ENCODE measurements around the gene SAMM50.

The SAMM50 gene

GRCh38 chr22:44037519-44038375 lies 82.5 kb downstream of the SAMM50 start:
- H3K18ac ChIP-seq (ENCODE audit: low read length) = no peak overlapping the region
- H3K9ac ChIP-seq (ENCODE audit: low read depth, low read length, poor library complexity) = no peak overlapping the region
- no peaks in the 10 kb centered on the region for H3K36me3 ChIP-seq (replicated peaks in 1 of 2; ENCODE audit: control insufficient read depth in 2 of 2, insufficient read depth in 2 of 2, low read length in 2 of 2)
- H3K14ac ChIP-seq (ENCODE audit: low read length) = no peak overlapping the region
- H2BK15ac ChIP-seq (ENCODE audit: low read length) = no peak overlapping the region
- no peak overlapping the region for H2AFZ ChIP-seq (ENCODE audit: low read length)
- H4K8ac ChIP-seq (ENCODE audit: low read depth, low read length) = no peak overlapping the region
- no peak overlapping the region for H2AK5ac ChIP-seq (ENCODE audit: low read depth, low read length)
- no peak overlapping the region for H3K27ac ChIP-seq (replicated peaks; ENCODE audit: low read length)
- peak overlapping the region; percentile 53 for H2BK5ac ChIP-seq (ENCODE audit: low read length)
- H3K9me3 ChIP-seq (replicated peaks in 1 of 2; ENCODE audit: control insufficient read depth in 2 of 2, insufficient read depth in 1 of 2, low read depth in 1 of 2, low read length in 2 of 2) = peaks cover under 1 to 2% of the 10 kb centered on the region in 2 donors
- H2BK120ac ChIP-seq (ENCODE audit: low read depth, low read length) = no peak overlapping the region
- no peak overlapping the region for H3K4me2 ChIP-seq (ENCODE audit: insufficient read depth, low read length, poor library complexity, severe bottlenecking)
- peaks cover 0 to 3% of the 10 kb centered on the region in 2 donors for H3K4me1 ChIP-seq (ENCODE audit: control insufficient read depth in 2 of 2, insufficient read depth in 1 of 2, low read depth in 1 of 2, low read length in 2 of 2)
- H3K27me3 ChIP-seq (ENCODE audit: control insufficient read depth in 3 of 3, insufficient read depth in 3 of 3, low read depth in 1 of 3, low read length in 3 of 3) = no peaks in the 10 kb centered on the region
- peak overlapping the region; percentile 37 for H3K23ac ChIP-seq (ENCODE audit: low read depth, low read length, poor library complexity)
- no peaks in the 10 kb centered on the region for H3K79me1 ChIP-seq (ENCODE audit: low read depth, low read length)
- H3K4me3 ChIP-seq (ENCODE audit: low read length in 2 of 2) = no peak overlapping the region
- H2BK12ac ChIP-seq (ENCODE audit: low read length) = no peak overlapping the region
- no peak for DNase-seq (ENCODE audit: low spot score)
- no peak overlapping the region for H4K91ac ChIP-seq (ENCODE audit: low read depth, low read length, poor library complexity)
- WGBS, 2 donors (ENCODE audit: extremely low coverage in 2 of 2, insufficient read length in 2 of 2, insufficient replicate concordance in 1 of 2) = no CpG with 5 or more reads among the region's 9 CpGs
- H3K4ac ChIP-seq (ENCODE audit: low read length) = no peak overlapping the region

GRCh38 chr22:44039566-44040171 lies 84.4 kb downstream of the SAMM50 start:
- no peak for DNase-seq (ENCODE audit: low spot score)
- no peak overlapping the region for H2AK5ac ChIP-seq (ENCODE audit: low read depth, low read length)
- H3K27me3 ChIP-seq (ENCODE audit: control insufficient read depth in 3 of 3, insufficient read depth in 3 of 3, low read depth in 1 of 3, low read length in 3 of 3) = no peaks in the 10 kb centered on the region
- H3K14ac ChIP-seq (ENCODE audit: low read length) = no peak overlapping the region
- no peak overlapping the region for H3K4me3 ChIP-seq (ENCODE audit: low read length in 2 of 2)
- peak overlapping the region; percentile 33 for H3K18ac ChIP-seq (ENCODE audit: low read length)
- H3K79me1 ChIP-seq (ENCODE audit: low read depth, low read length) = no peaks in the 10 kb centered on the region
- no peak overlapping the region for H3K27ac ChIP-seq (replicated peaks; ENCODE audit: low read length)
- no peak overlapping the region for H2BK15ac ChIP-seq (ENCODE audit: low read length)
- H2BK5ac ChIP-seq (ENCODE audit: low read length) = no peak overlapping the region
- H3K9ac ChIP-seq (ENCODE audit: low read depth, low read length, poor library complexity) = no peak overlapping the region
- no CpG with 5 or more reads among the region's 8 CpGs for WGBS, 2 donors (ENCODE audit: extremely low coverage in 2 of 2, insufficient read length in 2 of 2, insufficient replicate concordance in 1 of 2)
- H4K91ac ChIP-seq (ENCODE audit: low read depth, low read length, poor library complexity) = no peak overlapping the region
- H2BK12ac ChIP-seq (ENCODE audit: low read length) = no peak overlapping the region
- no peaks in the 10 kb centered on the region for H3K36me3 ChIP-seq (replicated peaks in 1 of 2; ENCODE audit: control insufficient read depth in 2 of 2, insufficient read depth in 2 of 2, low read length in 2 of 2)
- H4K8ac ChIP-seq (ENCODE audit: low read depth, low read length) = no peak overlapping the region
- H2BK120ac ChIP-seq (ENCODE audit: low read depth, low read length) = no peak overlapping the region
- H3K4me1 ChIP-seq (ENCODE audit: control insufficient read depth in 2 of 2, insufficient read depth in 1 of 2, low read depth in 1 of 2, low read length in 2 of 2) = no peaks in the 10 kb centered on the region
- no peak overlapping the region for H3K4me2 ChIP-seq (ENCODE audit: insufficient read depth, low read length, poor library complexity, severe bottlenecking)
- no peak overlapping the region for H2AFZ ChIP-seq (ENCODE audit: low read length)
- peaks cover 0 to 2% of the 10 kb centered on the region in 2 donors for H3K9me3 ChIP-seq (replicated peaks in 1 of 2; ENCODE audit: control insufficient read depth in 2 of 2, insufficient read depth in 1 of 2, low read depth in 1 of 2, low read length in 2 of 2)
- H3K4ac ChIP-seq (ENCODE audit: low read length) = no peak overlapping the region
- H3K23ac ChIP-seq (ENCODE audit: low read depth, low read length, poor library complexity) = no peak overlapping the region

GRCh38 chr22:44042249-44043218 lies 87.3 kb downstream of the SAMM50 start:
- DNase-seq (ENCODE audit: low spot score) = no peak
- no peak overlapping the region for H3K14ac ChIP-seq (ENCODE audit: low read length)
- H4K8ac ChIP-seq (ENCODE audit: low read depth, low read length) = no peak overlapping the region
- H2BK15ac ChIP-seq (ENCODE audit: low read length) = no peak overlapping the region
- H3K4ac ChIP-seq (ENCODE audit: low read length) = no peak overlapping the region
- 100% methylated on average over 1 of the region's 20 CpGs; no CpG with 5 or more reads in 1 of the 2 donors for WGBS, 2 donors (ENCODE audit: extremely low coverage in 2 of 2, insufficient read length in 2 of 2, insufficient replicate concordance in 1 of 2)
- H3K4me2 ChIP-seq (ENCODE audit: insufficient read depth, low read length, poor library complexity, severe bottlenecking) = no peak overlapping the region
- no peak overlapping the region for H3K18ac ChIP-seq (ENCODE audit: low read length)
- H3K23ac ChIP-seq (ENCODE audit: low read depth, low read length, poor library complexity) = no peak overlapping the region
- H2BK120ac ChIP-seq (ENCODE audit: low read depth, low read length) = no peak overlapping the region
- peaks cover 0 to 3% (median 0%) of the 10 kb centered on the region in 3 experiments for H3K27me3 ChIP-seq (ENCODE audit: control insufficient read depth in 3 of 3, insufficient read depth in 3 of 3, low read depth in 1 of 3, low read length in 3 of 3)
- no peak overlapping the region for H2BK5ac ChIP-seq (ENCODE audit: low read length)
- H3K79me1 ChIP-seq (ENCODE audit: low read depth, low read length) = no peaks in the 10 kb centered on the region
- no peak overlapping the region for H2AK5ac ChIP-seq (ENCODE audit: low read depth, low read length)
- no peak overlapping the region for H3K4me3 ChIP-seq (ENCODE audit: low read length in 2 of 2)
- no peaks in the 10 kb centered on the region for H3K36me3 ChIP-seq (replicated peaks in 1 of 2; ENCODE audit: control insufficient read depth in 2 of 2, insufficient read depth in 2 of 2, low read length in 2 of 2)
- no peaks in the 10 kb centered on the region for H3K4me1 ChIP-seq (ENCODE audit: control insufficient read depth in 2 of 2, insufficient read depth in 1 of 2, low read depth in 1 of 2, low read length in 2 of 2)
- no peak overlapping the region for H2BK12ac ChIP-seq (ENCODE audit: low read length)
- no peak overlapping the region for H4K91ac ChIP-seq (ENCODE audit: low read depth, low read length, poor library complexity)
- no peak overlapping the region for H3K27ac ChIP-seq (replicated peaks; ENCODE audit: low read length)
- H3K9ac ChIP-seq (ENCODE audit: low read depth, low read length, poor library complexity) = no peak overlapping the region
- no peak overlapping the region for H2AFZ ChIP-seq (ENCODE audit: low read length)
- peaks cover 0 to 2% of the 10 kb centered on the region in 2 donors for H3K9me3 ChIP-seq (replicated peaks in 1 of 2; ENCODE audit: control insufficient read depth in 2 of 2, insufficient read depth in 1 of 2, low read depth in 1 of 2, low read length in 2 of 2)
